ENCODE measurements around the gene METRN. TPM values are rescaled to one million over a fixed set of nuclear protein-coding genes. Genes with fewer than 3 reads are reported as not detected.

METRN gene
- total RNA-seq, 4 donors from 2014 or later: 4.0 to 33.8 (median 8.9) TPM

DNA sequence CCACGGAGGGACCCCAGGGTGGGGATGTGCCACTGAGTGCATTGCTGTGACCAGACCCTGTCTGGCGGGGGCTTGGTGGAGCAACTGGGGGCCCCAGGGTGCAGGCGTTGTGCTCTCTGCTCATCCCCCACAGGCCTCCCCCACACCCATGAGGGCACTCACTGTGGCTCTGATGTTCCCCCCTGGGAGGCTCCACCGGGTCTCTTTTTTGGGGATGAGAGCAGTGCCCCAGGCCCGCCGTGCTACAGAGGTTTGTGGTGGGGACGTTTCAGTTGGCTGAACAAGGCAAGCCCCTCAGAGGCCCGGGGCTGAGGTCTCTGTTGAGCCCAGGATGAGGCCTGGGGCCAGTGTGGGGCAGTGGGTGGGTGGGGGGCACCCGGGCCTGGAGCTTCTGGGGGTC lies 8.8 kb downstream of the METRN start:
- Histone ChIP-seq H3K4me1 (peaks cover 0 to 54% (median 28%) of the 10 kb centered on the region in 4 donors), H3K9me3 (no peaks in the 10 kb centered on the region), H3K36me3 (peaks cover 0 to 3% (median 0%) of the 10 kb centered on the region in 3 donors), H3K4me3 (no peak overlapping the region), H3K27ac (peak overlapping the region in 1 of 4 donors; percentile 88), H3K27me3 (peaks cover 0 to 25% of the 10 kb centered on the region in 2 donors)
- no peak for DNase-seq
- no peak for TF ChIP-seq POLR2A (IDR thresholded peaks at IDR 0.05)
- TF ChIP-seq, protein P1, sequence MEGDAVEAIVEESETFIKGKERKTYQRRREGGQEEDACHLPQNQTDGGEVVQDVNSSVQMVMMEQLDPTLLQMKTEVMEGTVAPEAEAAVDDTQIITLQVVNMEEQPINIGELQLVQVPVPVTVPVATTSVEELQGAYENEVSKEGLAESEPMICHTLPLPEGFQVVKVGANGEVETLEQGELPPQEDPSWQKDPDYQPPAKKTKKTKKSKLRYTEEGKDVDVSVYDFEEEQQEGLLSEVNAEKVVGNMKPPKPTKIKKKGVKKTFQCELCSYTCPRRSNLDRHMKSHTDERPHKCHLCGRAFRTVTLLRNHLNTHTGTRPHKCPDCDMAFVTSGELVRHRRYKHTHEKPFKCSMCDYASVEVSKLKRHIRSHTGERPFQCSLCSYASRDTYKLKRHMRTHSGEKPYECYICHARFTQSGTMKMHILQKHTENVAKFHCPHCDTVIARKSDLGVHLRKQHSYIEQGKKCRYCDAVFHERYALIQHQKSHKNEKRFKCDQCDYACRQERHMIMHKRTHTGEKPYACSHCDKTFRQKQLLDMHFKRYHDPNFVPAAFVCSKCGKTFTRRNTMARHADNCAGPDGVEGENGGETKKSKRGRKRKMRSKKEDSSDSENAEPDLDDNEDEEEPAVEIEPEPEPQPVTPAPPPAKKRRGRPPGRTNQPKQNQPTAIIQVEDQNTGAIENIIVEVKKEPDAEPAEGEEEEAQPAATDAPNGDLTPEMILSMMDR (IDR thresholded peaks at IDR 0.05): no peak

DNA sequence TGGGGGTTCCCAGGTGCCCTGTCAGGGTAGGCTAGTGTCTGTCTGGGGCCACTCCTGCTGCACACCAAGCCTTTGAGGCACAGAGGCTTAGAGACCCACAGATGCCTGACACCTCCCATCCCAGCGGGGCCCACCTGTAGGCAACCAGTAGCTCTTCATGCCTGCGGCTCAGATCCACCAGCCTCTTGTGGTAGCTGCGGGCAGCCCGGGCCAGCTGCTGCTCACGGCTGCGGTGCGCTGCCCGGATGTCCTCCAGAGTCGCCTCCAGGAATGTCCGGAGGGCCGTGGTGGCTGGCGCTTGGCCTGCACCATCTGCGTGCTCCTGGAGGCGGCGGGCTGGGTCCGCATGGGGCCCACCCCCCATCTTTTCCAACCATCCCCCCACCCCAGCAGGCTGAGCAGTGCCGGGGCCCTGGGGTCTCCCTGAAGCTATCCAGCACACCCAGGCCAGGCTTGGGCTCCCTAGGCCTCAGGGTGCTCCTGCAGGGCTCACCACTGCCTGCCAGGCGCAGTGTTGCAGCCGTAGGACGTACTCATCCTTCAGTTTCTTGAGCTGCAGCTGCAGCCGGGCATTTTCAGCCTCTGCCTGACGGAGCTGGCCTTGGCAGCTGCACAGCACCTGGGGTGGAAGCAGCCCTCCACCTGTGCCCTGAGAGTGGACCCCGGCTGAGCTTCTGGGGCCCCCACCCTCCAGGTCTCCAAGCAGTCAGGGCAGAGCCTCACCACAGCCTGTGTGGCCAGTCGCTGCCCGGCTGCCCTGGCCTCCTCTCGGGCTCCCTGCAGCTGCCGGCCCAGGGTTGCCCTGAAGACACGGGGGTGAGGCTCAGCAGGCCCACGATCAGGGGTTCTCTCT lies 9.5 kb downstream of the METRN start:
- DNase-seq: no peak
- peaks cover 0 to 50% (median 29%) of the 10 kb centered on the region in 4 donors for H3K4me1 ChIP-seq
- TF ChIP-seq, protein P1 (IDR thresholded peaks at IDR 0.05): no peak
- TF ChIP-seq POLR2A (IDR thresholded peaks at IDR 0.05): no peak
- no peak overlapping the region for H3K4me3 ChIP-seq
- peaks cover 0 to 3% (median 0%) of the 10 kb centered on the region in 3 donors for H3K36me3 ChIP-seq
- peaks cover 0 to 25% of the 10 kb centered on the region in 2 donors for H3K27me3 ChIP-seq
- no peaks in the 10 kb centered on the region for H3K9me3 ChIP-seq
- H3K27ac ChIP-seq: peak overlapping the region in 1 of 4 donors; percentile 88

DNA sequence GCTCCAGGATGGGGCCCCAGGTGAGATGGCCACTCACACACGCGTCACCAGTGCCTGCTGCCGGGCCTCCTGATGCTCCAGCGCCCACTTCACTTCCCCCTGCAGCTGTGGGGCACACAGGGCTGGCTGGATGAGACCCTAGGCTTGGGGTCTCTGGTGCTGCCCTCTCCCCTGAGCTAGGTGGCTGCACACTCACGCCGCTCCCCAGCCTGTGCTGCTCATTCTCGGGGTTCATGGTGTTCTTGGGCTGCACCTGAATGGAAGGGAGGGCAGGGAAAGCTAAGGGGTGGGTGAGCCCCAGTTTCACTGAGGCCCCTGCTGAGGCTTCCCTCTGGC lies 10.1 kb downstream of the METRN start:
- peaks cover 0 to 25% of the 10 kb centered on the region in 2 donors for H3K27me3 ChIP-seq
- peaks cover 0 to 46% (median 25%) of the 10 kb centered on the region in 4 donors for H3K4me1 ChIP-seq
- no peak for DNase-seq
- H3K27ac ChIP-seq: peak overlapping the region in 1 of 4 donors; percentile 88
- H3K4me3 ChIP-seq: no peak overlapping the region
- H3K9me3 ChIP-seq: no peaks in the 10 kb centered on the region
- TF ChIP-seq POLR2A (IDR thresholded peaks at IDR 0.05): no peak
- TF ChIP-seq, protein P1 (IDR thresholded peaks at IDR 0.05): no peak
- peaks cover 0 to 3% (median 0%) of the 10 kb centered on the region in 3 donors for H3K36me3 ChIP-seq

DNA sequence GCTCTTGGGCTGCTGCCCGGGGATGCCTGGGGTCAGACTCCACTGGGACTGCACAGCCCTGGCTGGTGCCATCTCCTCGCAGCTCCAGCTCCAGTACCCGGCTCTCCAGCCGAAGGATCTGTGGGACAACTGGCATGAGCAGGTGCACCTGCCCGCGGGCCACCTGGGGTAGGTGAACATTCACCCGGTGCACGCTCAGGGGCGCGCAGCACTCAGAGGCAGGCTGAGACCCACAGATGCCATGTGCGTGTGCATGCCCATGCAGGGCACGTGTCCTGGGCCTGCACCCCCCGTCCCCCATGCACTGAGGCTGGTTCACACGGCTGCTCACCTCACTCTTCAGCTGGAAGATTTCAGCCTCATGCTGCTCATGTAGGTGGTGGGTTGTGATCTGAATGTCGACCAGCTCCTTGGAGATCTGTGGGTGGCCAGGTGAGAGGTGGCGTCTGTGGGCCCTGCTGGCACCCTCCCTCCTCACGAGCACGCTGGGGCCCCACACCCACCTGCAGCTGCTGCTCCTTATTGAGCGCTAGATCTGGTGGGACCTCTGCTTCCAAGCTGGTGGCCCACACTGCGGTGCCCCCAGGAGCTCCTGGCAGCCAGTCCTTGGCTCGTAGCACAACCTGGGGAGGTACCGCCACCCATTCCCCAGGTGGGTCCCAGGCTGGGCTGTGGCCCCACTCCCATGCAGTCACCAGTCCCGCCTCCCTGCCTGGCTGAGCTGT lies 10.7 kb downstream of the METRN start:
- TF ChIP-seq, protein P1 (IDR thresholded peaks at IDR 0.05): no peak
- no peak for TF ChIP-seq POLR2A (IDR thresholded peaks at IDR 0.05)
- Histone ChIP-seq H3K9me3 (no peaks in the 10 kb centered on the region), H3K4me3 (no peak overlapping the region), H3K36me3 (peaks cover 0 to 3% (median 0%) of the 10 kb centered on the region in 3 donors), H3K27ac (peak overlapping the region in 1 of 4 donors; percentile 88), H3K4me1 (peaks cover 0 to 41% (median 20%) of the 10 kb centered on the region in 4 donors), H3K27me3 (peaks cover 0 to 25% of the 10 kb centered on the region in 2 donors)
- no peak for DNase-seq

DNA sequence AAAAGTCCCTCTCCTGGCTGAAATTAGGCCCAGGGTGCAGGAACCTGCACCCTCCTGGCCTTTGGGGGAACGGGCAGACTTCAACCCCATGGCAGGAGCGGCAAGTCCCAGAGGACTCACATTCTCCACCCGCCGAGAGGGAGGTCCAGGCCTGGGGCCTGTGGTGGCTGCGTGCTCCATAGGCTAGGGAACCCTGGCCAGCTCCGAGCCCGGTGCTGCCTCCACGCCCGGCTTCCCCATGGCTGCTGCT lies 11.2 kb downstream of the METRN start:
- TF ChIP-seq POLR2A (IDR thresholded peaks at IDR 0.05): no peak
- TF ChIP-seq, protein P1 (IDR thresholded peaks at IDR 0.05): no peak
- Histone ChIP-seq H3K4me3 (peak overlapping the region in 1 of 4 donors; percentile 65), H3K27me3 (peaks cover 0 to 25% of the 10 kb centered on the region in 2 donors), H3K36me3 (peaks cover 0 to 3% (median 0%) of the 10 kb centered on the region in 3 donors), H3K4me1 (peaks cover 0 to 41% (median 19%) of the 10 kb centered on the region in 4 donors), H3K27ac (peak overlapping the region in 1 of 4 donors; percentile 88), H3K9me3 (no peaks in the 10 kb centered on the region)
- DNase-seq: no peak

Measured in Peyer's patch (tissue), 4 donors.